K562 (cell line): ENCODE results near the gene HSDL1. TPM values are rescaled to one million over a fixed set of nuclear protein-coding genes. Genes with fewer than 3 reads are reported as not detected.

Source experiments
- CCAR2 ChIP-seq: fragments of 200-400 bp; formaldehyde crosslinking; IDR thresholded peaks from 2 replicates; pipeline ENCODE4 v1.6.1; 2017; ENCODE audit warnings: mild to moderate bottlenecking, low read depth, low read length
- ELF1 ChIP-seq: fragments of 200-800 bp; sonication (Bioruptor generic); IDR thresholded peaks from 2 replicates; pipeline ENCODE4 v1.6.1; 2016; ENCODE audit warnings: missing genetic modification characterization, missing compliant biosample characterization
- FOS ChIP-seq: IDR thresholded peaks from 3 replicates; pipeline ENCODE4 v1.6.1; 2011; ENCODE audit not compliant: insufficient read length; ENCODE audit errors: extremely low read depth
- MEF2D ChIP-seq: conservative IDR thresholded peaks from 2 replicates; pipeline ENCODE4 v1.6.1; 2016; ENCODE audit warnings: low read depth, missing genetic modification characterization, missing compliant biosample characterization
- MEIS2 ChIP-seq: fragments of 450-650 bp; IDR thresholded peaks from 2 replicates; pipeline ENCODE4 v1.6.1; 2014; ENCODE audit warnings: mild to moderate bottlenecking; ENCODE audit not compliant: partially characterized antibody
- NCOA2 ChIP-seq, 2 experiments: fragments of 450-650 bp; IDR thresholded peaks; 2 replicates each; pipeline ENCODE4 v1.6.1; 2018; ENCODE audit warnings: mild to moderate bottlenecking in 2 of 2, moderate library complexity in 1 of 2; ENCODE audit not compliant: partially characterized antibody in 2 of 2
- NFIC ChIP-seq: fragments of 450-650 bp; IDR thresholded peaks from 2 replicates; pipeline ENCODE4 v1.6.1; 2017; ENCODE audit warnings: mild to moderate bottlenecking, inconsistent platforms
- NFXL1 ChIP-seq: fragments of 450-650 bp; formaldehyde crosslinking; IDR thresholded peaks from 2 replicates; pipeline ENCODE4 v1.4.0; 2021; ENCODE audit warnings: mild to moderate bottlenecking
- POLR2H ChIP-seq: IDR thresholded peaks from 2 replicates; pipeline ENCODE4 v1.6.1; 2016; ENCODE audit warnings: missing genetic modification characterization, low read depth, mild to moderate bottlenecking, control low read depth, missing compliant biosample characterization, moderate library complexity
- PTRF ChIP-seq: fragments of 450-650 bp; IDR thresholded peaks from 2 replicates; pipeline ENCODE4 v1.6.1; 2016; ENCODE audit warnings: mild to moderate bottlenecking, missing genetic modification characterization, missing compliant biosample characterization
- PURB ChIP-seq: sonication (generic); formaldehyde crosslinking; IDR thresholded peaks from 2 replicates; pipeline ENCODE4 v1.9.0; 2021; ENCODE audit warnings: low read depth, mild to moderate bottlenecking, missing genetic modification reagents
- RBFOX2 ChIP-seq: fragments of 200-400 bp; formaldehyde crosslinking; IDR thresholded peaks from 2 replicates; pipeline ENCODE4 v1.6.1; 2017; ENCODE audit warnings: low read depth, mild to moderate bottlenecking, low read length, moderate library complexity
- SMARCB1 ChIP-seq: IDR thresholded peaks from 2 replicates; pipeline ENCODE4 v1.6.1; 2011; ENCODE audit warnings: improper control_type of control experiment, low read depth; ENCODE audit not compliant: insufficient read length
- ZNF133 ChIP-seq: fragments of 250-450 bp; sonication (Bioruptor Pico); IDR thresholded peaks from 2 replicates; pipeline ENCODE4 v1.4.0; 2020; ENCODE audit warnings: mild to moderate bottlenecking
- ZNF583 ChIP-seq: fragments of 250-450 bp; sonication (Bioruptor Pico); IDR thresholded peaks from 2 replicates; pipeline ENCODE4 v1.4.0; 2020
- ZNF695 ChIP-seq: fragments of 450-650 bp; formaldehyde crosslinking; IDR thresholded peaks from 2 replicates; pipeline ENCODE4 v1.4.0; 2020; ENCODE audit warnings: mild to moderate bottlenecking, moderate library complexity
- polyA plus RNA-seq, 8 experiments: library from polyadenylated mRNA; depleted of rRNA in 4 of 8; stranded (reverse) in 5 of 8; unstranded in 3 of 8; fragments of >200 nt; fragmentation: Nextera tagmentation in 2 of 8; fragmentation: Illumina TruSeq in 1 of 8; extraction: Ambion mirVana in 2 of 8; extraction: Trizol in 1 of 8; gene quantifications; 2 replicates each; pipeline versions ENCODE4 v1.2.1 to v1.2.3, GENCODE V29; 2011 to 2014; ENCODE audit warnings: inconsistent platforms in 1 of 8, missing spikeins in 1 of 8
- total RNA-seq, 7 experiments: library from RNA; depleted of rRNA in 6 of 7; stranded (reverse); fragments of >200 nt in 6 of 7; fragmentation: Illumina TruSeq in 2 of 7; extraction: Trizol in 2 of 7; gene quantifications; 2 replicates each; pipeline versions ENCODE4 v1.2.1 to v1.2.3, GENCODE V29; 2011 to 2021; ENCODE audit warnings: low replicate concordance in 1 of 7
- TF ChIP-seq, protein P1 (sequence below): fragments of 450-650 bp; IDR thresholded peaks from 2 replicates; pipeline ENCODE4 v1.6.1; 2016; ENCODE audit warnings: missing biosample characterization, missing genetic modification characterization
- TF ChIP-seq, protein P2 (sequence below): sonication (generic); formaldehyde crosslinking; IDR thresholded peaks from 2 replicates; pipeline ENCODE4 v1.8.1; 2023; ENCODE audit warnings: missing genetic modification reagents, mild to moderate bottlenecking, borderline replicate concordance

Gene HSDL1
- total and polyA plus RNA-seq, 9 of the 15 experiments (the other 6 are each of a cell fraction or from before 2014, with no cell fraction given) = 14.8 to 41.2 (median 27.7) TPM

DNA sequence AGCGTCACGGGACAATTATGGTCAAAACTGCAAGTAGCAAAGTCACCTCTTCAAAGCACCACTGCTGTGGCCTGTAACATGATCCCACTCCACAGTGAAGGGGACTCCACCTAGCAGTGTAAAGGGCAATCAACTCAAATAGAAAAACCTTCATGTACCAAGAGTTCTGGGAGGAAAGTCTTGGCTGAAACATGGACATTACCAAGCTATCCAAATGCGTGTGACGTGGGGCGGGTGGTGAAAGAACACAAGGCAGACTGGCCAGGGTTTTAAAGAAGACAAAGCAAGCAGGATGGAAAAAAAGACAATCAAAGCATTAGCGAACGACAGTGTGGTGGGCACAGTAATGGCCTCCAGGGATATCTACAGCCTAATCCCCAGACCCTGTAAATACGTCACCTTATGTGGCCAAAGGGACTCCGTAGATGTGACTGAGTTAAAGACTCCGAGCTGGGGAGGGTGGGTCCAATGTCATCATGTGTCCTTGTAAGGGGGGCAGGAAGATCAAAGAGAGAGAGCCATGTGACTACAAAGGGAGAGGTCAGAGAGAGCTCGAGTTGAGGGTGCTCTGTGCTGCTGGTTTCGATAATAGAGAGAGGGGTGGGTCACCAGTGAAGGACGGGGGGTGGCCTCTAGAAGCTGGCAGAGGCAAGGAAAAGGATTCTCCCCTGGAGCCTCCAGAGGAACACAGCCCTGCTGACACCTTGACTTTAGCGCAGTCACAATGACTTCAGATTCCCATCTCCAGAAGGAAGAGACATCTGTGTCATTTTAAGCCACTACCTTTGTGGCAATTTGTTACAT is 6.0 kb downstream of the HSDL1 start (continued):
- TF ChIP-seq MEIS2 = peak; percentile 74
- TF ChIP-seq POLR2H (tag) = peak; percentile 85
- no peak; the same call in 1 of the 2 replicates for TF ChIP-seq NFIC
- TF ChIP-seq, protein P1, sequence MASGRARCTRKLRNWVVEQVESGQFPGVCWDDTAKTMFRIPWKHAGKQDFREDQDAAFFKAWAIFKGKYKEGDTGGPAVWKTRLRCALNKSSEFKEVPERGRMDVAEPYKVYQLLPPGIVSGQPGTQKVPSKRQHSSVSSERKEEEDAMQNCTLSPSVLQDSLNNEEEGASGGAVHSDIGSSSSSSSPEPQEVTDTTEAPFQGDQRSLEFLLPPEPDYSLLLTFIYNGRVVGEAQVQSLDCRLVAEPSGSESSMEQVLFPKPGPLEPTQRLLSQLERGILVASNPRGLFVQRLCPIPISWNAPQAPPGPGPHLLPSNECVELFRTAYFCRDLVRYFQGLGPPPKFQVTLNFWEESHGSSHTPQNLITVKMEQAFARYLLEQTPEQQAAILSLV = peak; percentile 71
- TF ChIP-seq ZNF133 = no peak
- TF ChIP-seq CCAR2 = no peak
- peak; percentile 76 for TF ChIP-seq MEF2D (tag)
- TF ChIP-seq FOS = no peak
- TF ChIP-seq ZNF583 (CRISPR knock-in tag) = peak; percentile 79; the same call in 1 of the 2 replicates
- TF ChIP-seq, protein P2, sequence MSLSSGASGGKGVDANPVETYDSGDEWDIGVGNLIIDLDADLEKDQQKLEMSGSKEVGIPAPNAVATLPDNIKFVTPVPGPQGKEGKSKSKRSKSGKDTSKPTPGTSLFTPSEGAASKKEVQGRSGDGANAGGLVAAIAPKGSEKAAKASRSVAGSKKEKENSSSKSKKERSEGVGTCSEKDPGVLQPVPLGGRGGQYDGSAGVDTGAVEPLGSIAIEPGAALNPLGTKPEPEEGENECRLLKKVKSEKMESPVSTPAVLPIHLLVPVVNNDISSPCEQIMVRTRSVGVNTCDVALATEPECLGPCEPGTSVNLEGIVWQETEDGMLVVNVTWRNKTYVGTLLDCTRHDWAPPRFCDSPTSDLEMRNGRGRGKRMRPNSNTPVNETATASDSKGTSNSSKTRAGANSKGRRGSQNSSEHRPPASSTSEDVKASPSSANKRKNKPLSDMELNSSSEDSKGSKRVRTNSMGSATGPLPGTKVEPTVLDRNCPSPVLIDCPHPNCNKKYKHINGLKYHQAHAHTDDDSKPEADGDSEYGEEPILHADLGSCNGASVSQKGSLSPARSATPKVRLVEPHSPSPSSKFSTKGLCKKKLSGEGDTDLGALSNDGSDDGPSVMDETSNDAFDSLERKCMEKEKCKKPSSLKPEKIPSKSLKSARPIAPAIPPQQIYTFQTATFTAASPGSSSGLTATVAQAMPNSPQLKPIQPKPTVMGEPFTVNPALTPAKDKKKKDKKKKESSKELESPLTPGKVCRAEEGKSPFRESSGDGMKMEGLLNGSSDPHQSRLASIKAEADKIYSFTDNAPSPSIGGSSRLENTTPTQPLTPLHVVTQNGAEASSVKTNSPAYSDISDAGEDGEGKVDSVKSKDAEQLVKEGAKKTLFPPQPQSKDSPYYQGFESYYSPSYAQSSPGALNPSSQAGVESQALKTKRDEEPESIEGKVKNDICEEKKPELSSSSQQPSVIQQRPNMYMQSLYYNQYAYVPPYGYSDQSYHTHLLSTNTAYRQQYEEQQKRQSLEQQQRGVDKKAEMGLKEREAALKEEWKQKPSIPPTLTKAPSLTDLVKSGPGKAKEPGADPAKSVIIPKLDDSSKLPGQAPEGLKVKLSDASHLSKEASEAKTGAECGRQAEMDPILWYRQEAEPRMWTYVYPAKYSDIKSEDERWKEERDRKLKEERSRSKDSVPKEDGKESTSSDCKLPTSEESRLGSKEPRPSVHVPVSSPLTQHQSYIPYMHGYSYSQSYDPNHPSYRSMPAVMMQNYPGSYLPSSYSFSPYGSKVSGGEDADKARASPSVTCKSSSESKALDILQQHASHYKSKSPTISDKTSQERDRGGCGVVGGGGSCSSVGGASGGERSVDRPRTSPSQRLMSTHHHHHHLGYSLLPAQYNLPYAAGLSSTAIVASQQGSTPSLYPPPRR (CRISPR knock-in tag) = no peak
- no peak for TF ChIP-seq ZNF695 (CRISPR knock-in tag)
- peak; percentile 46; the same call in 1 of the 2 replicates for TF ChIP-seq ELF1 (tag)
- no peak for TF ChIP-seq PURB (CRISPR knock-in tag)
- no peak for TF ChIP-seq NCOA2 (IDR thresholded peaks at IDR 0.05; ENCODE audit: partially characterized antibody in 2 of 2)
- 0 out of 2 replicates have a peak, but pooled peaks have one; percentile 59 for TF ChIP-seq NFXL1
- TF ChIP-seq RBFOX2 = peak; percentile 68
- TF ChIP-seq SMARCB1 = no peak
- no peak for TF ChIP-seq PTRF (tag)
